ENCODE measurements around the gene TSPAN11. TPM values are rescaled to one million over a fixed set of nuclear protein-coding genes. Genes with fewer than 3 reads are reported as not detected.

TSPAN11 gene
- total and polyA plus RNA-seq, 4 donors: 0.13 to 1.2 (median 0.44) TPM

DNA sequence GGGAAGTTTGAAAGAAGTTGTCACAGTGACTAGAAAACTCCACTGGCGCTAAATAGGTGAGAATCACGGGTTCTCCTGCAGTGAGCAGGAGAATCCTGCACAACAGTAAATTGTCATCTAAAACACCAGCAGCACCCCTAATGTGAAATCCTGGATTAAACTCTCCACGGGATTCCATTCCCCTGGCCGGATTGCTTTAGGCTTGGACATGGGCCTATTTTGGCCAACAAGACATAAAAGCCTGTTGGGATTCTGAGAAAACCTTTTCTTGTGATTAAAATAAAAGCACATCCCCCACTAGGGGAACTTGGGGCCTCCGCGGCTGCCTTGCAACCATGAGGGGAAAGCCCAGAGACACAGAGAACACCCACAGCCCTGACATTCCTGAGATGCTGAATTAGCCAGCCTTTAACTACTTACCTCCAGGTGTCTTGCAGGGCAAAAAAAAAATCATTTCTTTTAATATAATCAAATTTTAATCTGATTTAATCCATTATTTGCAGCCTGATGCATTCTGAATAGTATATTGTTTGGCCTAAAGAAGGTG is 21.0 kb upstream of the TSPAN11 start:
- TF ChIP-seq FOXA1 (IDR thresholded peaks at IDR 0.05) (no peak), RXRA (IDR thresholded peaks at IDR 0.05) (no peak), NR2F2 (IDR thresholded peaks at IDR 0.05) (no peak), SP1 (IDR thresholded peaks at IDR 0.05) (no peak), JUND (IDR thresholded peaks at IDR 0.05) (no peak)
- 91% methylated on average over 6 of the region's 6 CpGs for WGBS
- Histone ChIP-seq H3K27me3 (ENCODE audit: control insufficient read depth in 4 of 4, insufficient read depth in 4 of 4, low read length in 3 of 4) (no peaks in the 10 kb centered on the region), H3K36me3 (ENCODE audit: control insufficient read depth in 4 of 4, insufficient read depth in 3 of 4, low read depth in 1 of 4, low read length in 3 of 4) (no peaks in the 10 kb centered on the region), H3K4me3 (ENCODE audit: low read depth in 1 of 3, low read length in 3 of 3) (no peak overlapping the region), H3K27ac (ENCODE audit: low read depth in 1 of 2, low read length in 2 of 2) (no peak overlapping the region), H3K9ac (ENCODE audit: low read depth in 1 of 2, low read length in 2 of 2) (no peak overlapping the region), H3K9me3 (ENCODE audit: control insufficient read depth in 4 of 4, low read length in 3 of 4) (no peaks in the 10 kb centered on the region), H3K4me1 (ENCODE audit: control insufficient read depth in 4 of 4, insufficient read depth in 4 of 4, low read length in 3 of 4) (no peaks in the 10 kb centered on the region)
- no peak for DNase-seq (ENCODE audit: low spot score)

DNA sequence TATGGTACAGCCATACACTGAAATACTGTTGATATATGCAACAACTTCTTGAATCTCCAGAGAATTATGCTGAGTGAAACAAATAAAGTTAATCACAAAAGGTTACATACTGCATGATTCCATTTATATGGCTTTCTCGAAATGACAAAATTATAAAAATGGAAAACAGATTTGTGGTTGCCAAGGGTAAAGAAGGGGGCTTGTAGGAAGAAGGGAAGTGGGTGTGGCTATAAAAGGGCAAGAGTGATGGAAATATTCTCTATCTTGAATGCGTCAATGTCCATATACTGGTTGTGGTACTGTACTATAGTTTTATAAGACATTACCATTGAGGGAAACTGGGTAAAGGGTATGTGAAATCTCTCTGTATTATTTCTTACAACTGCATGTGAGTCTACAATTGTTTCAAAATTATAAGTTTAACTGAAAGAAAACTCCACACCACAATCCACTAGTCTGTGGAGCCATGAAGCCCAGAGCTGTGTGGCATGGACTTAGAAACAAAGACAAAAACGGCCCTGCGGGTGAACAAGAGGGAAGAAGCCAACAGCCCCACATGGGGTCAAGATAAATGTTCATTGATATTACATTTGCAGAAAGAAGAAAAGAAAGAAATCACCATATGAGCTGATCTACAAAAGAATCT is 18.3 kb upstream of the TSPAN11 start:
- H3K9me3 ChIP-seq (ENCODE audit: control insufficient read depth in 4 of 4, low read length in 3 of 4): no peaks in the 10 kb centered on the region
- DNase-seq (ENCODE audit: low spot score): no peak
- TF ChIP-seq JUND (IDR thresholded peaks at IDR 0.05): no peak
- TF ChIP-seq, protein P1, sequence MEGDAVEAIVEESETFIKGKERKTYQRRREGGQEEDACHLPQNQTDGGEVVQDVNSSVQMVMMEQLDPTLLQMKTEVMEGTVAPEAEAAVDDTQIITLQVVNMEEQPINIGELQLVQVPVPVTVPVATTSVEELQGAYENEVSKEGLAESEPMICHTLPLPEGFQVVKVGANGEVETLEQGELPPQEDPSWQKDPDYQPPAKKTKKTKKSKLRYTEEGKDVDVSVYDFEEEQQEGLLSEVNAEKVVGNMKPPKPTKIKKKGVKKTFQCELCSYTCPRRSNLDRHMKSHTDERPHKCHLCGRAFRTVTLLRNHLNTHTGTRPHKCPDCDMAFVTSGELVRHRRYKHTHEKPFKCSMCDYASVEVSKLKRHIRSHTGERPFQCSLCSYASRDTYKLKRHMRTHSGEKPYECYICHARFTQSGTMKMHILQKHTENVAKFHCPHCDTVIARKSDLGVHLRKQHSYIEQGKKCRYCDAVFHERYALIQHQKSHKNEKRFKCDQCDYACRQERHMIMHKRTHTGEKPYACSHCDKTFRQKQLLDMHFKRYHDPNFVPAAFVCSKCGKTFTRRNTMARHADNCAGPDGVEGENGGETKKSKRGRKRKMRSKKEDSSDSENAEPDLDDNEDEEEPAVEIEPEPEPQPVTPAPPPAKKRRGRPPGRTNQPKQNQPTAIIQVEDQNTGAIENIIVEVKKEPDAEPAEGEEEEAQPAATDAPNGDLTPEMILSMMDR (IDR thresholded peaks at IDR 0.05; ENCODE audit: low read depth, low read length, missing input control): no peak
- no peak for TF ChIP-seq EGR1 (IDR thresholded peaks at IDR 0.05; ENCODE audit: low read depth in 2 of 2)
- TF ChIP-seq NR2F2 (IDR thresholded peaks at IDR 0.05): no peak
- no peak for TF ChIP-seq TAF1 (conservative IDR thresholded peaks at IDR 0.05)
- TF ChIP-seq GABPA (IDR thresholded peaks at IDR 0.05 in 1 of 2, conservative IDR thresholded peaks at IDR 0.05 in 1 of 2): no peak
- TF ChIP-seq, protein P2, sequence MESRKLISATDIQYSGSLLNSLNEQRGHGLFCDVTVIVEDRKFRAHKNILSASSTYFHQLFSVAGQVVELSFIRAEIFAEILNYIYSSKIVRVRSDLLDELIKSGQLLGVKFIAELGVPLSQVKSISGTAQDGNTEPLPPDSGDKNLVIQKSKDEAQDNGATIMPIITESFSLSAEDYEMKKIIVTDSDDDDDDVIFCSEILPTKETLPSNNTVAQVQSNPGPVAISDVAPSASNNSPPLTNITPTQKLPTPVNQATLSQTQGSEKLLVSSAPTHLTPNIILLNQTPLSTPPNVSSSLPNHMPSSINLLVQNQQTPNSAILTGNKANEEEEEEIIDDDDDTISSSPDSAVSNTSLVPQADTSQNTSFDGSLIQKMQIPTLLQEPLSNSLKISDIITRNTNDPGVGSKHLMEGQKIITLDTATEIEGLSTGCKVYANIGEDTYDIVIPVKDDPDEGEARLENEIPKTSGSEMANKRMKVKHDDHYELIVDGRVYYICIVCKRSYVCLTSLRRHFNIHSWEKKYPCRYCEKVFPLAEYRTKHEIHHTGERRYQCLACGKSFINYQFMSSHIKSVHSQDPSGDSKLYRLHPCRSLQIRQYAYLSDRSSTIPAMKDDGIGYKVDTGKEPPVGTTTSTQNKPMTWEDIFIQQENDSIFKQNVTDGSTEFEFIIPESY (IDR thresholded peaks at IDR 0.05): no peak
- TF ChIP-seq RXRA (IDR thresholded peaks at IDR 0.05): no peak
- no peak for TF ChIP-seq FOXA1 (IDR thresholded peaks at IDR 0.05)
- TF ChIP-seq HNF4G (IDR thresholded peaks at IDR 0.05): no peak
- TF ChIP-seq, protein P3, sequence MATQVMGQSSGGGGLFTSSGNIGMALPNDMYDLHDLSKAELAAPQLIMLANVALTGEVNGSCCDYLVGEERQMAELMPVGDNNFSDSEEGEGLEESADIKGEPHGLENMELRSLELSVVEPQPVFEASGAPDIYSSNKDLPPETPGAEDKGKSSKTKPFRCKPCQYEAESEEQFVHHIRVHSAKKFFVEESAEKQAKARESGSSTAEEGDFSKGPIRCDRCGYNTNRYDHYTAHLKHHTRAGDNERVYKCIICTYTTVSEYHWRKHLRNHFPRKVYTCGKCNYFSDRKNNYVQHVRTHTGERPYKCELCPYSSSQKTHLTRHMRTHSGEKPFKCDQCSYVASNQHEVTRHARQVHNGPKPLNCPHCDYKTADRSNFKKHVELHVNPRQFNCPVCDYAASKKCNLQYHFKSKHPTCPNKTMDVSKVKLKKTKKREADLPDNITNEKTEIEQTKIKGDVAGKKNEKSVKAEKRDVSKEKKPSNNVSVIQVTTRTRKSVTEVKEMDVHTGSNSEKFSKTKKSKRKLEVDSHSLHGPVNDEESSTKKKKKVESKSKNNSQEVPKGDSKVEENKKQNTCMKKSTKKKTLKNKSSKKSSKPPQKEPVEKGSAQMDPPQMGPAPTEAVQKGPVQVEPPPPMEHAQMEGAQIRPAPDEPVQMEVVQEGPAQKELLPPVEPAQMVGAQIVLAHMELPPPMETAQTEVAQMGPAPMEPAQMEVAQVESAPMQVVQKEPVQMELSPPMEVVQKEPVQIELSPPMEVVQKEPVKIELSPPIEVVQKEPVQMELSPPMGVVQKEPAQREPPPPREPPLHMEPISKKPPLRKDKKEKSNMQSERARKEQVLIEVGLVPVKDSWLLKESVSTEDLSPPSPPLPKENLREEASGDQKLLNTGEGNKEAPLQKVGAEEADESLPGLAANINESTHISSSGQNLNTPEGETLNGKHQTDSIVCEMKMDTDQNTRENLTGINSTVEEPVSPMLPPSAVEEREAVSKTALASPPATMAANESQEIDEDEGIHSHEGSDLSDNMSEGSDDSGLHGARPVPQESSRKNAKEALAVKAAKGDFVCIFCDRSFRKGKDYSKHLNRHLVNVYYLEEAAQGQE (IDR thresholded peaks at IDR 0.05): no peak
- no peak for TF ChIP-seq RAD21 (IDR thresholded peaks at IDR 0.05)
- no peak for TF ChIP-seq HNF4A (conservative IDR thresholded peaks at IDR 0.05)
- TF ChIP-seq, protein P4, sequence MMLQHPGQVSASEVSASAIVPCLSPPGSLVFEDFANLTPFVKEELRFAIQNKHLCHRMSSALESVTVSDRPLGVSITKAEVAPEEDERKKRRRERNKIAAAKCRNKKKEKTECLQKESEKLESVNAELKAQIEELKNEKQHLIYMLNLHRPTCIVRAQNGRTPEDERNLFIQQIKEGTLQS (IDR thresholded peaks at IDR 0.05): no peak
- TF ChIP-seq, protein P5, sequence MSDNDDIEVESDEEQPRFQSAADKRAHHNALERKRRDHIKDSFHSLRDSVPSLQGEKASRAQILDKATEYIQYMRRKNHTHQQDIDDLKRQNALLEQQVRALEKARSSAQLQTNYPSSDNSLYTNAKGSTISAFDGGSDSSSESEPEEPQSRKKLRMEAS (IDR thresholded peaks at IDR 0.05): no peak
- WGBS: 92% methylated on average over 4 of the region's 4 CpGs
- H3K4me3 ChIP-seq (ENCODE audit: low read depth in 1 of 3, low read length in 3 of 3): no peak overlapping the region
- H3K4me1 ChIP-seq (ENCODE audit: control insufficient read depth in 4 of 4, insufficient read depth in 4 of 4, low read length in 3 of 4): no peaks in the 10 kb centered on the region
- H3K27ac ChIP-seq (ENCODE audit: low read depth in 1 of 2, low read length in 2 of 2): no peak overlapping the region
- no peaks in the 10 kb centered on the region for H3K27me3 ChIP-seq (ENCODE audit: control insufficient read depth in 4 of 4, insufficient read depth in 4 of 4, low read length in 3 of 4)
- no peak overlapping the region for H3K9ac ChIP-seq (ENCODE audit: low read depth in 1 of 2, low read length in 2 of 2)
- no peaks in the 10 kb centered on the region for H3K36me3 ChIP-seq (ENCODE audit: control insufficient read depth in 4 of 4, insufficient read depth in 3 of 4, low read depth in 1 of 4, low read length in 3 of 4)
